Activated naive CD8-positive, alpha-beta T cell treated with anti-CD3 and anti-CD28 coated beads for 36 hours (primary cell): ENCODE measurements around the gene FNDC7. TPM values are rescaled to one million over a fixed set of nuclear protein-coding genes. Genes with fewer than 3 reads are reported as not detected.
"Not testable (repeated sequence)": the region's sequence is repeated elsewhere in the genome, so short reads cannot be mapped to it uniquely, and the experiment has no call there.

Source experiments
- DNase-seq: peaks from one replicate; pipeline ENCODE4 v3.0.0; 2021
- H3K27ac Mint-ChIP-seq: one replicate; pipeline ENCODE4 v1.8.0; 2022; ENCODE audit warnings: mild to moderate bottlenecking, moderate library complexity, mixed read lengths
- H3K27me3 Mint-ChIP-seq: one replicate; pipeline ENCODE4 v1.8.0; 2022; ENCODE audit warnings: mild to moderate bottlenecking, mixed read lengths
- H3K36me3 Mint-ChIP-seq: one replicate; pipeline ENCODE4 v1.8.0; 2021; ENCODE audit warnings: mild to moderate bottlenecking, mixed read lengths
- H3K4me1 Mint-ChIP-seq: one replicate; pipeline ENCODE4 v1.8.0; 2021; ENCODE audit warnings: mixed read lengths
- H3K4me3 Mint-ChIP-seq: one replicate; pipeline ENCODE4 v1.8.0; 2022; ENCODE audit warnings: mild to moderate bottlenecking, moderate library complexity, mixed read lengths
- H3K9me3 Mint-ChIP-seq: one replicate; pipeline ENCODE4 v1.8.0; 2022; ENCODE audit warnings: mixed read lengths
- total RNA-seq, 2 experiments: library from RNA; stranded (reverse); gene quantifications; one replicate each; pipeline ENCODE4 v1.2.3, GENCODE V29; 2021

FNDC7 gene
- total RNA-seq, 2 experiments from 2014 or later, result not detected

GRCh38 chr1:108686614-108687313 lies 25.9 kb upstream of the FNDC7 start:
- DNase-seq, result no peak
- Mint-ChIP-seq H3K27me3 (peaks cover 3% of the 10 kb centered on the region), H3K9me3 (no peaks in the 10 kb centered on the region), H3K4me3 (no peak overlapping the region), H3K27ac (no peak overlapping the region), H3K36me3 (peaks cover 8% of the 10 kb centered on the region), H3K4me1 (peaks cover 18% of the 10 kb centered on the region)

GRCh38 chr1:108691128-108691941 lies 21.4 kb upstream of the FNDC7 start:
- Mint-ChIP-seq H3K4me1 (peaks cover 30% of the 10 kb centered on the region), H3K9me3 (no peaks in the 10 kb centered on the region), H3K27ac (peak overlapping the region; percentile 98), H3K36me3 (peaks cover 38% of the 10 kb centered on the region), H3K27me3 (no peaks in the 10 kb centered on the region), H3K4me3 (peak overlapping the region; percentile 91)
- no peak for DNase-seq

- H3K9me3 Mint-ChIP-seq, result no peaks in the 10 kb centered on the region
- peak; percentile 94 for DNase-seq
- H3K27ac Mint-ChIP-seq, result peak within 1 kb of the TSS; percentile 98
Measured at GRCh38 chr1:108691942-108692723, 20.6 kb upstream of the FNDC7 start, which contains the start of gene PRPF38B. Gene PRPF38B (plus strand): TSS chr1:108692310. CDS start chr1:108692592, 282 bp downstream.

GRCh38 chr1:108692724-108693655 lies 19.7 kb upstream of the FNDC7 start:
- peaks cover 50% of the 10 kb centered on the region for H3K36me3 Mint-ChIP-seq
- H3K4me1 Mint-ChIP-seq, result peaks cover 42% of the 10 kb centered on the region
- H3K27me3 Mint-ChIP-seq, result no peaks in the 10 kb centered on the region
- peak overlapping the region; percentile 91 for H3K4me3 Mint-ChIP-seq
- H3K27ac Mint-ChIP-seq, result peak overlapping the region; percentile 98
- no peaks in the 10 kb centered on the region for H3K9me3 Mint-ChIP-seq
- DNase-seq, result peak; percentile 71

More at GRCh38 chr1:108691942-108692723, 20.6 kb upstream of the FNDC7 start, which contains the start of gene PRPF38B:
- no peaks in the 10 kb centered on the region for H3K27me3 Mint-ChIP-seq
- H3K4me3 Mint-ChIP-seq, result peak within 1 kb of the TSS; percentile 91
- peaks cover 44% of the 10 kb centered on the region for H3K36me3 Mint-ChIP-seq
- peaks cover 37% of the 10 kb centered on the region for H3K4me1 Mint-ChIP-seq

- peaks cover 67% of the 10 kb centered on the region for H3K36me3 Mint-ChIP-seq
- H3K27ac Mint-ChIP-seq, result peak overlapping the region; percentile 63
- H3K9me3 Mint-ChIP-seq, result no peaks in the 10 kb centered on the region
- no peak for DNase-seq
- H3K4me1 Mint-ChIP-seq, result peaks cover 44% of the 10 kb centered on the region
- H3K27me3 Mint-ChIP-seq, result no peaks in the 10 kb centered on the region
- peak overlapping the region; percentile 78 for H3K4me3 Mint-ChIP-seq
Measured at GRCh38 chr1:108695535-108695934, 17.2 kb upstream of the FNDC7 start.

- Mint-ChIP-seq H3K9me3 (no peaks in the 10 kb centered on the region), H3K36me3 (peaks cover 50% of the 10 kb centered on the region), H3K27me3 (no peaks in the 10 kb centered on the region), H3K4me1 (peaks cover 46% of the 10 kb centered on the region), H3K4me3 (peak overlapping the region; percentile 25), H3K27ac (peak overlapping the region; percentile 64)
- no peak for DNase-seq
Measured at GRCh38 chr1:108699375-108700332, 13.1 kb upstream of the FNDC7 start.

GRCh38 chr1:108701176-108701849 lies 11.4 kb upstream of the FNDC7 start:
- H3K4me1 Mint-ChIP-seq, result peaks cover 37% of the 10 kb centered on the region
- no peak overlapping the region for H3K4me3 Mint-ChIP-seq
- no peak for DNase-seq
- no peak overlapping the region for H3K27ac Mint-ChIP-seq
- peaks cover 41% of the 10 kb centered on the region for H3K36me3 Mint-ChIP-seq
- H3K27me3 Mint-ChIP-seq, result no peaks in the 10 kb centered on the region
- H3K9me3 Mint-ChIP-seq, result no peaks in the 10 kb centered on the region

- DNase-seq, H3K9me3 Mint-ChIP-seq, H3K27ac Mint-ChIP-seq, H3K27me3 Mint-ChIP-seq, H3K4me3 Mint-ChIP-seq: not testable (repeated sequence)
- Mint-ChIP-seq H3K36me3 (peaks cover 35% of the 10 kb centered on the region), H3K4me1 (peaks cover 30% of the 10 kb centered on the region)
Measured at GRCh38 chr1:108702109-108702508, 10.6 kb upstream of the FNDC7 start.

- no peaks in the 10 kb centered on the region for H3K9me3 Mint-ChIP-seq
Measured at GRCh38 chr1:108703939-108704338, 8.8 kb upstream of the FNDC7 start.

DNA sequence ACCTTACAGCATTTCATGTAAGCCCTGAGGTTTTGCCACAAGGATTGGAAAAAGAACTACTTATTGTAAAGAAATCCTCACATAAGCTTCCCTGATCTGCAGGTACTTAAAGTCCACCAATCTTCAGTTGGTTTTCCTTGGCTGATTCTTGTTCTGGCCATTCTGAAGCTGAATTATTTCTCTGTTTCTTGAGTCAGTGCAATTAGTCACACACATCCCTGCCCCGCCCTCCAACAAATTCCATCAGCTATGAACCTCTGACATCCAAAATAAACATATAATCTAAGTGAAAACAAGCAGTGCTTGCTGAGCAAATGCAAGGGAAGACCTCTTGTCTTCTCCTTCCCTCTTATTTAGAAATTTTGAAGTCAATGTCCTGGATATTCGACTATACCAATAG lies 8.2 kb upstream of the FNDC7 start:
- Mint-ChIP-seq H3K27ac (peak overlapping the region; percentile 81), H3K4me1 (peaks cover 20% of the 10 kb centered on the region), H3K36me3 (peaks cover 17% of the 10 kb centered on the region), H3K4me3 (no peak overlapping the region), H3K9me3 (no peaks in the 10 kb centered on the region), H3K27me3 (no peaks in the 10 kb centered on the region)
- no peak for DNase-seq

More at GRCh38 chr1:108703939-108704338, 8.8 kb upstream of the FNDC7 start:
- Mint-ChIP-seq H3K27ac (peak overlapping the region; percentile 81), H3K36me3 (peaks cover 22% of the 10 kb centered on the region), H3K4me3 (no peak overlapping the region), H3K27me3 (no peaks in the 10 kb centered on the region), H3K4me1 (peaks cover 25% of the 10 kb centered on the region)
- no peak for DNase-seq

GRCh38 chr1:108706643-108707042 lies 6.1 kb upstream of the FNDC7 start:
- Mint-ChIP-seq H3K9me3 (no peaks in the 10 kb centered on the region), H3K27ac (no peak overlapping the region), H3K27me3 (no peaks in the 10 kb centered on the region), H3K4me1 (peaks cover 12% of the 10 kb centered on the region), H3K36me3 (peaks cover 6% of the 10 kb centered on the region), H3K4me3 (no peak overlapping the region)
- no peak for DNase-seq

- no peak overlapping the region for H3K27ac Mint-ChIP-seq
- no peaks in the 10 kb centered on the region for H3K36me3 Mint-ChIP-seq
- H3K4me3 Mint-ChIP-seq, result no peak overlapping the region
- DNase-seq, result peak; percentile 55
- H3K27me3 Mint-ChIP-seq, result no peaks in the 10 kb centered on the region
- peaks cover 4% of the 10 kb centered on the region for H3K4me1 Mint-ChIP-seq
- H3K9me3 Mint-ChIP-seq, result no peaks in the 10 kb centered on the region
Measured at GRCh38 chr1:108708691-108709660, 3.7 kb upstream of the FNDC7 start.
